Measurements from ENCODE around the gene PIP4K2A.

Gene PIP4K2A

DNA sequence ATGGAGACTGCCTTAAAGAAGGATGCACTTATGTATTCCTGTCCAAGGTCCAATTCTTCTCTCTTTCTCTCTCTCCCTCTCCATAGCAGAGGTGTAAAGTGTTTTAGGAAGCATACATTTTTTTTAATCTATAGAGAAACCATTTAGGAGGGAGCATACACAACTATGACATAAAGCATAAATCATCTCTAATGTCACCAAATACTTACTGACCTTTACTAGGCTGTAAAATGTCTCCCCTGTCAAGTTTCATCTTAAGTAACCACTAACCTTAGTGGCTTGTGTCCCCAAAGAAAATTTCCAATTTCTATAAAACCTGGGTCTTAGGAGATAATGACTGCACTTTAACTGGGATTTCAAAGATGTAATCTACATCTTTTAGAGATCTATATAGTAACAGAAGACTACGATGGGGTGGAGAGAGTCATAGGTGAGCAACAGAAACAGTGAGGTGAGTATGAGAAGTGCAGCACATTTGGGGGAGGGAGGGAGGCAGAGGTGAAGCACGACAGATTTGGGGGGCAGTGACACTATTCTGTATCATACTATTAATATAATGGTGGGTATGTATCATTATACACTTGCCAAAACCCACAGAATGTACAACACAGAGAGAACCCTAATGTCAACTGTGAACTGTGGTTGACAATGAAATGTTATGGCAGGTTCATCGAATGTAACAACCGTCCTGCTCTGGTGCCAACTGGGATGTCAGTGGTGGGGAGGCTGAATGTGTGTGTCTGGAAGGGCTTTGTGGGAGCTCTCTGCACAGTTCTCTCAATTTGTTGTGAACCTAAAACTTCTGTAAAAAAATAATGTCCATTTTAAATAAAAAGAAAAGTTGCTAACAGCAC, 79.5 kb downstream of the PIP4K2A start:
- no peak for DNase-seq

DNA sequence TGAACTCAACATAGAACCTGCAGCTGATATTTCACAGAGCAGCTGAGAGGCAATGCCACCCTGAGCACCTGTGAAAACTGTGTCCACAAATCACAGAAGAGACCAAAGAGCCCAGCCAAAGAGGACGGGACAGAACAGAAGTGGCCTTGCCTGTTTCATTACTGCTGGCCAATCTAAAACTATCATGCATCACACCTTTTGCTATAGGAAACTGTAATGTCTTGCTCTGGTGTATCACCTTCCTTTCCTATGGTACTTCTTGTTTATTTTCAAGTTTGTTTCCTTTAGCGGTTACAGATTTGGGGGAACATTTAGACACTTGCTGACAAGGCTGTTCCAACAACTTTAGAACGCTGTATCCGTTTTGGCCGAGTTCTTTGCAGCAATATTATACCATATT, 80.3 kb downstream of the PIP4K2A start:
- DNase-seq: no peak

DNA sequence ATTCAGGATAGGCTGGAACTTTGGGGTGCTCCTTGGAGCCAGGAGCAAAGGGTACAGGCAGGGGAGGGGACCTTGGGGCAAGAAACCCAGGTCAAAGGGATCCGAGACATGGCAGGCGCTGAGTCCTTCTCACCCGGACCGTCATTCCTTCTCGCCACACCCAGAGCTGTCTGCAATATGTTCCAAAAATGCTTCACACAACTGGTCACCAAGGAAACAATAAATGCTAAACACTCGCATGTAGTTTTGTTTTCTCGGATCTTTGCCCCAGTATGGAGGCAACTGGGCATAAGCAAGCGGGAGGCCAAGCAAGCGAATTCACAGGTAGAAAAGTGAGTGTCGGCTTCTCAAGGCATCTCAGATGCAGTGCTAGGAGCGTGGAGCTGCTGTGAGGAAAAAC, 80.8 kb downstream of the PIP4K2A start:
- DNase-seq: no peak

DNA sequence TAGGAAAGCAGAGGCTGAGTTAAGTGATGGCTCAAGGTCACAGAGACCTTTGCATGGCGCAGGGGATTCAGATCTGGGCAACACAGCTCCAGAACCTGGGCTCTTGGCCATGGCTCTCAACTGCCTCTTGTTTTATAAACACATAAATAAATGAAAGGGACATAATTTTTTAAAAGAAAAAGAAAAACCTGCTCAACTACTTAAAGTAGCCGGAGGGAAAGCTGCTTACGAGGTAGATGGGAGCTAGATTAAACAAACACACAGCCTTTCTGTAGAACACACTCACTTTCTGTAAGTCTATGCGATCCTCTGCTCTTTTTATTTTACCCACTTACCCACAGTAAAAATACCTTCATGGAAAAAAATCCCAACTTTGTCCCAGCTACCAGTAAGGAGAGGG, 81.3 kb downstream of the PIP4K2A start:
- no peak for DNase-seq

DNA sequence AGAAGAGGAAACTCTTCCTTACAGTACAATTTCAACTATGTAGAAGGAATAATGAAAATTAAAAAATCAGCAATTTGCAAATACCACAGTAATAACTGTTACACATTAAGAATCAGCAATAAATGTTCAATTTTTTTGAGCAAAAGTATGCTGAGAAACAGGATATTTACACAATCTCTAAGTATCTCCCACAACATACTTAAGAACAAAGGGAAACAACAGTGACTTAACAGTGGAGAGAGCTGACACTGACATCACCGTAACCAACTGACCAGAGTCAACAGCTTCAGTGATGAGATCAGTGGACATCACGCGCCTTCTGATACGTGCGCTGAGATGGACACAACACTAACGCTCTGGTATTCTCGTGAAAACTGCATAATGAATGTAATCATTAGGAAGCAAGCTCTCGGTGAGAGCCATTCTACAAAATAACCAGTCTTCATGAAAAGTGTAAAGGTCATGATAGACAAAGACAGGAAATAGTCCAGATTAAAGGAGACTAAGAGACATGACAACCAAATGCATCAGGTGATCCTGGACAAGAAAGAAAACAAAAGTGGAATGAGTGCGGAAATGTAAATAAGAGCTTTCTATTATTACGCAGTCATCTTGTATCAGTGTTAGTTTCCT, 82.6 kb downstream of the PIP4K2A start:
- DNase-seq: no peak

DNA sequence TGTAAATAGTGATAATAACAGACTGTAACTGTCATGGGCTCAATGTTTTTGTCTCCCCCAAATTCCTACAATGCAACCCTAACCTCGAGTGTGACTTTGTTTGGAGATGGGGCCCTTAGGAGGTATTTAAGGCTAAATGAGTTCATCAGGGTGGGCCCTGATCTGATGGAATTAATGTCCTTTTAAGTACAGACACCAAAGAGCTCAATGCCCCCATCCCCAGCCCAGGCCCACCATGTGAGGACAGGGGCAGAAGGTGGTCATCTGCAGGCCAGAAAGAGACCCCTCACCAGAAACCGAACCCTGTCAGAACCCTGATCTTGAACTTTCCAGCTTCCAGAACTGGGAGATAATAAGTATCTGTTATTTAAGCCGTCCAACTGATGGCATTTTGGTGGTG, 83.2 kb downstream of the PIP4K2A start:
- no peak for DNase-seq

DNA sequence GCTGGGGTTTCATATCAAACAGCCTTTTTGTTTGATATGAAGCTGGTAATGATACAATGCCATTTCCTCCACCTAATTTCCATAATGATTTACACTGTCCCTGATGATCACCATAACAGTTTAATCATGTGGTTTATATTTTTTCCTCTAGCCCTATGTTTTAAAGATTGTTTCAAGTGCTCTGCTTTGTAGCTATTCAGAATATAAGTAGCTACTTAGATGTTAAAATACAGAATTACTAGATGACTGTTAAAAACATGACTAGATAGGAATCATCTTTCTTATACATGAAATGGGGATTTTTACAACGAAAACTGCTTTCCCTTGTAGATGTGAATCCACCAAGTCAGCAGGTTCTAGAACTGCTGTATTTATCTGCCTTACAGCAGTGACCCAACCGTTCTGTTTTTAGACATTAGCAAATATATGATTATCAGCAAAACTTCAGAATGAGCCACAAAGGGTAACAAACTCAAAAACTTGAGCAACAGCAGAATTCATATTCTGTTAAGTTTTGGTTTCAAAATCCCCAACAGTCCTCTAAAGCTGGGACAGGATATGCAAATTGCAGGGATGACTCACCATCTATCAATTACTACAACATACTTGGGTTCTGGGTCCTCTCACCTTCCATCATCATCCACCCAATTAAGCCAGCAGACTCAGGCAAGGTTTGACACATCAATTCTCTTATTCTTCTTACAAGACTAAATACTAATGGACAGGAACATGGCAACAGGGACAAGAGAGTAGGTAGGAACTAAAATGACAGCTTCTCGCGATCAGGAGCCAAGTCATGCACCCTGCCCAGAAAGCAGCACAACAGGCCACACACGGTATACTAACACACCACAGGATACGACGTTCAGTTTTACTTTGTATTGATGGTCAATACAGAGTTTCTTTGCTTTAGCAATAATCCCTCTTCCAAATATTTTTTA, 83.9 kb downstream of the PIP4K2A start:
- no peak for DNase-seq

DNA sequence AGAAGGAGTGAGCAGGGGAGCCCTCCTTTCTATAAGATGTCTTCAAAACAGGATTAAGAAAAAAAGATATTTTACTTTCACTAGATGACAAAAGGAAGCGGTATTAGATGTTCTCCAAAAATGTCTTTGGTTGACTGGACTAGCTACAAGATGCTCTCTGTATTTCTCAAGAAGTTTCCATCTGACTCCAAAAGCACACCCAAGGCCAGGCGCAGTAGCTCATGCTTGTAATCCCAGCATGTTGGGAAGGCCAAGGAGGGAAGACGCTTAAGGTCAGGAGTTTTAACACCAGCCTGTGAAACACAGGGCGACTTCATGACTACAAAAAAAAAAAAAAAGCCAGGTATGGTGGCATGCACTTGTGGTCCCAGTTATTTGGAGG, 84.5 kb downstream of the PIP4K2A start:
- no peak for DNase-seq

DNA sequence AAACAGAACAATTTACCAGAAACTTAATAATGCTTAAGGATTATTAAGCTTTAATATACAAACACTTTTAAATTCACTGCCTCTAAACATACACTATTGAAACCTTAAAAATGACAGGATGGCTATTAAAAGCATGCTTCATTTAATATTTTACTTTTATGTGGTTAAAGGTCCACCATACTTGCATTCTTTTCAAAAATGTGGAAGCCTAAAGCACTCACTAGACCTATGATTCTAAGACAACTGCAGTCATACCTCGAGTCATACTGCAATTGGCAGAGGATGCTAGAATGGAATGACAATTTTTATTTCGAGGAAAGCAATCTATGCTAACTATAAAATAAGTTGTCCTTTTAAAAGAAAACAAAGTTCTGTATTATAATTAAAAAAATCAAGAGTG, 85.3 kb downstream of the PIP4K2A start:
- DNase-seq: no peak

DNA sequence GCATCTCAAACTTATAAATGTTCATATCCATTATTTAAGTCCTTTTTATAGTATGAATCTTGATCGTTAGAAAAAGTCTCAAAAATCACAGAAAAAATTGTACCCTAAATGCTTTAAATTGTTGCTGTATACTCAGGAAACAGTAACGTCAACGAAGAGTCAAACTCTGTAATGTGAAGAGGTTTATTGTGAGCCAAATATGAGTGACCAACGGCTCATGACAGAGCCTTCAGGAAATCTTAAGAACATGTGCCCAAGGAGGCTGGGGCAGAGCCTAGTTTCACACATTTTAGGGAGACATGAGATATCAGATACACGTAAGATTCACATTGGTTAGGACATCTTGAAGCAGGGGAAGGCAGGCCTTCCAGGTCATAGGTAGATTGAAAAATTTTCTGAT, 86.1 kb downstream of the PIP4K2A start:
- DNase-seq: no peak

DNA sequence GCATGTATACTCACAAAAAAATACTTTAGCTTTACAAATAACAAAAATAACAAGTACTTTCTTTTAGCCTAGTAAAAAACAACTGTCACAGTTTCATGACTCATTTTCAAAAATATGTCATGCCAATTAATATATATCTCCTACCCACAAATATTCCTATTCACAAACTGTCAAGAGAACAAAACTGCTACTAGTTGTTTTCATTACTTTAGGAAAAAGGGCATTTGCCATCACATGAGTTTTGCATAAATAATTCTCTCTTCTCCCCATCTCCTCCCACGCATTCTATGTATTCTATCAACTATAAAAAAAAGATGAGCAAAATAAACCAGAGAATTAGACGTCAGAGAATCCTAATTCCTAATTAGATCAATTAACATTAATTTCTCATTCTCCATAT, 87.6 kb downstream of the PIP4K2A start:
- no peak for DNase-seq

DNA sequence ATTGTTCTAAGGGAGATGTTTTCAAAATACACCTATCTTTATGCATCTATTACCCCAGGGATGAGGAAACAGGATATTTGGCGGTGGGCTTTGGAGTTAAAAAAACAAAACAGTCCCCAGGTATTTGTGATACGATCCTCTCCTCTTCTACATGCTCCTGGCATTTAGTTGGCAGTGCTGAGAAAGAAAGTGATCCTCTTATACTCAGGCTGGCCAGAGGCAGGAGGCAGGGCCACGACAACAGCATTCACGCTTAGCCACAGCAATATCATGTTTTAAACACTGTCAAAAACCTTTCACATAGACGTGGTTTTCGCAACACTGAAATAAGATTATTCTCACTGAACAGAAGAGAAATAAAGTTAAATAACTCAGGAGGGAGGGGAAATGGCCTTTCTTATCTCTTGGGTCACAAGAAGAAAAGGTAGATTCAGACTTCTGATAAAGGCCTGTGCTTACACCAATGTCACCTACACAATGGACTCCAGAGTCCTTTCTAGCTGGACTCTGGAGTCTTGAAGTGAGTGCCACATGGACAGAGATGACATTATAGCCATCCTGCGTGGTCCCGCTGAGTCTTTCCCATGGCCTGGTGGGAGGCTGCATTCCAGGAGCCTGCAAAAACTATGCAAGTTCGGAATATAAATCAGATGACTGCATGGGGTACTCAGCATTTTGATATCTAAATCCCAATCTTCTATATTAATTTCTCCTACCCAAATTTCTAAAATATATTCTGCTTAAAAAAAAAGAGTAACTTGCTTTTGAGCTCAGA, 88.7 kb downstream of the PIP4K2A start:
- DNase-seq: no peak

DNA sequence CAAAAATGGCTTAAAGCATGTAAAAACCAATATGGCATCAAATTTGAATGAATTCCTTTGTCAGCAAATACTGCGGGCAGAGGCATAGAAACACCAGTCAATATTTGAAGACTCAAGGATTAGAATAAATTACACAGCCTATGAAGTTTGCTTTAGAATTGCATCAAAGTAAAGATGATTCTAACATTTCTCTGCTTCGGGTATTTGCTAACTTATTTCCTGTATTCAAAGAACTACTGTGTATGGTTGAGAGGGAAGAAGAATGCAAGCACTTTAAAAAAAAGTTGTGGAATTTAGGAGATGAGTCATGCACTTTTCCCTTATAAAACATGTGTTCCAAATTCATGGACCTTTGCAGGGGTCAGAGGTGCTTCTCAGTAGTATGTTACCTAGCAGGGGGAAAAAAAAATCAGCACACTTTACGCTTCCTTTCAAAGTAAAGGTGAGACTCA, 90.1 kb downstream of the PIP4K2A start:
- no peak for DNase-seq

DNA sequence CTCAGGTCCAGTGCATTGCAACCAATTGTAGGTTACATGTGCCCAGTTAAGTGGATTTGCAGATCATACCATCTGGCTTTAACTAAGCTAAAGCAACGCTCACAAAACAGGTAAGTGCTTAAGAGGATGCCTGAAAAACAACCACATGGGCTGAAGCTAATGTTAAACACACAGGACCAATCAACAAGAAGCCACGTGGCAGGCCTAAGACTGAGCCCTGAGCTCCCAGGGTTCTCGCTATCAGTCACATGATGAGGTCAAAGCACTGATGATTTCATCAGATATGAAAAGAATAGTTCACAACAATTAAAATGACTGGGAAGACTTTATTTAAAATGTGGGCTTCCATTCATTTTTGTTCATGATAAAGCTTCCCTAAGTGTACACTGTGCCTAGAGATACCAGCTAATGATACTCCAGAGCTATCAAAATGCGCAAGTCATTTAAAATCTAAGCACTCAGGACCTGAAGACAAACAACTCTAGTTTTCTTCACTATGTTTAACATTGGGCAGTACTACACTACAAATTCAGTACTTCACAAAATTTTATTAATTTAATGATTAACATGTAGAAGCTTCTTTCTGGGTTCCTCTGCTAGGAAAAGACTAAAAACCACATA, 90.6 kb downstream of the PIP4K2A start:
- DNase-seq: no peak

DNA sequence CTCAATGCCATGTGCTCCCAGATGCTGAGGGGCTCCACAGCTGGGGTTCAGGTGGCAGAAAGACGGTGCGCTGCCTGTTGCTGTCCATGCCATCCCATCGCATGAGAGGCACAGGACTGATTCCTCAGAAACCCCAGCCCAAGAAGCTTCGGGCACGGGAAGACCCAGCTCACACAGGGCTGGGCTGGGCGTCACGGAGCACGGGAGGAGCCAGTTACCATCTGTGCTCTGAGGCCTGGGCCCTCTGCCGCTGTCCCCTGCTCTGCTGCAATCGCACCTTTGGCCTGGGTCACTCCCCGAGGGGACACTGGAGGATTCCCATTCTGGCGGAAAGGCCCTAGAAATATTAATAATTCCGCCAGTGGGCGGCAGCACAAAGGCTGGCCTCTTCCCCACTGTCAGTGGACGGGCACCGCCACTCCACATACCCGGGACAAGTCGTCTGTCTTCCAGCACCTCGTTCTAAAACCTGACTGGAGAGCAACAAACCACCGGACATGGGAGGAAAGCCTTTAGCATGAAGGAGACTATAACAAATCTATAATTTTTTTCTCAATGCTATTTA, 92.1 kb downstream of the PIP4K2A start:
- no peak for DNase-seq

DNA sequence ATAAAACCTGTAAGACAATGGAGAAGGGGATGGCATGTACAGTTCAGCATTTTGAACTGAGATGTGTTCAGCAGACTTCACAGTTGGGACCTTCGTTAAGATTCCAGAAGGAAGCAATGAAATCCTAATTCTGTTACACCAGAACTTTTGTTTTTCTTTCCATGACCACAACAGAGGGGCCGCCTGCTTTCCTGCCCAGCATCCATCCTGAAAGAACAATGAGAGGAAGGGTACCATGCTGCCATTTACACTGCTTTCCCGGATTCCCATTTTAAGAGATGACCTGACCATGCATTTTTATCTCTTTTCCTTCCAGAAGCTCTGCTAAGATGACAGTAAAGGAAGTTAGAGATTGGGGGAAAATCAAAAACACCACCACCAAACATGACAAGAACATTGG, 92.7 kb downstream of the PIP4K2A start:
- no peak for DNase-seq

DNA sequence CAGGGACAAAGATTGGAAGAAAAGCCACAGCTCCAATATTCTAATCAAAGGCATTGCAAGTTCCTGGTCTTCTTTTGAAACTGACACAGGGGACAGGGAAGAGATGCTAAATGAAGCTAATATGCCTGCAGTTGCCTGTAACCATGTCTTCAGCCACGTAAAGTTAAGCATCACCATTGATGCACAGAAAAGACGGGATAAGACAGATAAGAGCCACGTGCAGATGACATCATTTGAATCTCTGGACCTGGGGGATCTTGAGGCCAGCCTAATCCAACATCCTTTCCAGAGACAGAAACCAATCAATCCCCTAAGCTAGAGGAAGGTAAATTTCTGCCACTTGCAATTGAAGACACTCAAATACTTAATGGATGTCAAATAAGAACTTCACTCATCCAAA, 93.4 kb downstream of the PIP4K2A start:
- no peak for DNase-seq

DNA sequence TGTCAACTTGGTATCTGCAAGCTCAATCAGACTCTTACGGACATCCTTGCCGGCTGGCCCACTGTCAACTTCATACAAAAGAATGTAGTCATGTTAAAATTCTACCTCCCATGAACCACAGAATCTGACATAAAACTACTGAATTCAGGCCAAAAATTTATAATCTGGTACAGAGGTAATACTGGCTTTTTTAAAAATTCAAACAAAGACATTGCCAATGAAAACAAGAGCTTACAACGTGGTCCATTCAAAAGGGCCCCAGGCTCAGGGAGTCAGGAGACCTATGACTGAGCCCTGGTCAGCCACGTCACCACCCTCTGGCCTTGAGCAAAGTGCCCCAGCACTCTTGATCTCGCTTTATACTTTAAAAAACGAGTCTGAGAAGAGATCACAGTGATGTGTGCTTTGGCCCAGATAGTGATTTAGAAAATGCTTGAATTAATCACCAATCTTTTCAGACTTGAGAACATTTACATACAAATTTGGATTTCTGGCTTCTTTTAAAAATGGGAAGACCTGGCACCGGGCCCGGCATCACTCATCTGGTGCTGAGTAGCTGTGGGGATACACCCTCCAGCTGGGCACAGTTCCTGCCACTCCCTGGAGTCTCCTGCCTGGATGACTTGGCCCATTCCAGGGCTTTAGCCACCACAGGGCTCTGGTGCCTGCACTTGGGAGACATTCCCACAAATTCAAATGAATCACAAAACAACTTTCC, 94.1 kb downstream of the PIP4K2A start:
- DNase-seq: no peak

DNA sequence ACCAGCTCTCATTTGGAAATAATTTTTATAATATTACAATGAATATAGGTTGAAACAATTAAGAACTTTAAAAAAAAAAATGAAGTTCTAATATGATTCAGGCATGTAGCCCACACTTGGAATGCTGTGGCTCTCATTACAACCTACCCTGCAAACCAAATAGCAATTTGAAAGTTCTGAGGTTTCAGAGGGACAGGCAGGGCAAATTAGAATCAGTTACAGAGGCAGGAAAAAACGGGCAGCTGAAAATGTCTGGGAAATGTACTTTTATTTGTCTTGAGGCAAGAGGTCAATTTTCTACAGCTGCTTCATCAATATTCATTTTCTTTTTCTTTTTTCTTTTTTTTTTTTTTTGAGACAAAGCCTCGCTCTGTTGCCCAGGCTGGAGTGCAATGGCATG, 95.3 kb downstream of the PIP4K2A start:
- DNase-seq: no peak

DNA sequence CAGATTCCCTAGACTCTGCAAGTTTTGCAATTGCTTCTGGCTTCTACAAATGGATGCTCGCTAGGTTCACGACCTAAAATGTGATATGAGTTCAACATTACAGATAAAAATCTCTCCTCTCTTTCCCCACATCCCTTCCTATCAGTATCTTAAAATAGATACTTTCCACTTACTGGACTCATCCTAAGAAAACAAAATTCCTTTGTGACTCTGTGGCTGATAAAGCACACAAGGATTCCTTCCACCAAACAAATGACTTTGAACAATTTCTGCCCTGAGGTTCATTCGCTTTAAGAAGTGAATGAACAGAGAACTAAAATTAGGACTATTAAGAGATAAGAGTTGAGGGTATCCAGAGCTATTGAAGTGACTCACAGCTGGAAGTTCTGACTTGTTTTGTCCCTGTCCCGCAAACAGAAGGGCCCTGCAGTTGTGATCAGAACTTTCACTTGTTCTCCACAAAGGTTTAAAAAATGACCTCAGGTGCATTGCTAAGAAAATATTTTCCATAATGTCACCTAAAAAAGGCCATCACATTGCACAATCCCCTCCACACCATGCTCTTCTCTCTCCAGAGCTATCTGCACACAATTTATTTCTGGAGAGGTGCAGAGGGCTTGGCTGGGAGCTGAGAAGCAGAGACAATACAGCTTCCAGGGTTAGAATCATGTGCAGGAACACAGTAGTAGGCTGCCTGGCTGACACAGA, 96.1 kb downstream of the PIP4K2A start:
- DNase-seq: no peak

DNA sequence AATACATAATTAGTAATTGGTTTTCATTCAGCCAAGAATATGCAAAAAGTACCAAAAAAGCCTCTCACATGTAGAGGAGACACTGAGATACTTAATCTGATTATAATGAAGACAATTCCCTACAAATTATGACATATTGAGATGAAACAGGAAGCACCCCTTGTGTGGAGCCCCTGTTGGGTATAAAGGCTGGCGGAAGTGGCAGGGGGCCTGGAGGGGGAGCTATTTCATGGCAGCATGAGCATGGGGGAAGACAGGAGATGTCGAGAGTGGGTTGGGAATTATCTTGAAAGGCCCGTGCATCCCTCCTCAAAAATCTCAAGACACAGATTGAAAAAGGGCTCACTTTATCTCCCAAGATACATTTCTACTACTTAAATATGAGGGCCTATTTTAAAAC, 96.9 kb downstream of the PIP4K2A start:
- no peak for DNase-seq

Data from NCI-H1048 (cell line).